IMR-90 (cell line): ENCODE data around the gene PTPRK. TPM values are rescaled to one million over a fixed set of nuclear protein-coding genes. Genes with fewer than 3 reads are reported as not detected.

ENCODE experiments used
- ATAC-seq: fragments of 200-7000 bp; cut with Tn5 transposase; 2 replicates; pipeline ENCODE4 v1.9.1; 2020; ENCODE audit warnings: low read depth, mild to moderate bottlenecking, moderate library complexity
- Bru-seq: library from RNA; stranded (reverse); fragments of 400-500 nt; gene quantifications from one replicate; lab custom pipeline; 2021; lab: Mats Ljungman, UMichigan
- BruChase-seq, 2 experiments: library from RNA; stranded (reverse); fragments of 400-500 nt; gene quantifications; one replicate each; lab custom pipeline; 2021; lab: Mats Ljungman, UMichigan
- BruUV-seq: library from RNA; stranded (reverse); fragments of 400-500 nt; replicated peaks from 2 replicates; lab custom pipeline; 2021; lab: Mats Ljungman, UMichigan
- CTCF ChIA-PET: fragments of 300-600 bp; formaldehyde crosslinking; extraction: SDS; loops from one replicate; lab custom pipeline; 2021; ENCODE audit warnings: antibody characterized with exemption; lab: Yijun Ruan, JAX
- POLR2A ChIA-PET: fragments of 300-600 bp; sonication (Branson Sonifier 250); formaldehyde crosslinking; loops from one replicate; lab custom pipeline; 2022; ENCODE audit warnings: antibody characterized with exemption; ENCODE audit not compliant: unreplicated experiment; lab: Charles Lee
- DNase-seq: peaks from one replicate; pipeline ENCODE4 v3.0.0; 2013
- H2AFZ ChIP-seq: replicated peaks from 2 replicates; pipeline ENCODE3; 2013; ENCODE audit warnings: low read length, mild to moderate bottlenecking; ENCODE audit not compliant: poor library complexity
- H2AK5ac ChIP-seq: 2 replicates; pipeline ENCODE4 v1.6.1; 2013; ENCODE audit warnings: low read depth, low read length, inconsistent platforms
- H2AK9ac ChIP-seq: replicated peaks from 2 replicates; pipeline ENCODE3; 2013; ENCODE audit warnings: mild to moderate bottlenecking, low read depth, low read length, moderate library complexity; ENCODE audit not compliant: poor library complexity
- H2BK120ac ChIP-seq: 2 replicates; pipeline ENCODE4 v1.6.1; 2013; ENCODE audit warnings: low read depth, low read length, inconsistent platforms
- H2BK15ac ChIP-seq: 3 replicates; pipeline ENCODE4 v1.6.1; 2013; ENCODE audit warnings: low read depth, low read length, inconsistent platforms
- H2BK20ac ChIP-seq: 2 replicates; pipeline ENCODE4 v1.6.1; 2013; ENCODE audit warnings: low read depth, mild to moderate bottlenecking, inconsistent platforms, low read length, moderate library complexity
- H2BK5ac ChIP-seq: 2 replicates; pipeline ENCODE4 v1.6.1; 2013; ENCODE audit warnings: mild to moderate bottlenecking, low read depth, low read length, inconsistent platforms; ENCODE audit not compliant: poor library complexity, severe bottlenecking
- H3K14ac ChIP-seq: replicated peaks from 2 replicates; pipeline ENCODE4 v1.6.1; 2013; ENCODE audit warnings: low read depth, low read length, inconsistent platforms
- H3K18ac ChIP-seq: 2 replicates; pipeline ENCODE4 v1.6.1; 2013; ENCODE audit warnings: low read depth, low read length, control low read depth
- H3K23ac ChIP-seq: 2 replicates; pipeline ENCODE4 v1.6.1; 2013; ENCODE audit warnings: low read depth, low read length, inconsistent platforms
- H3K27ac ChIP-seq: 2 replicates; pipeline ENCODE4 v1.5.1; 2013; ENCODE audit warnings: mild to moderate bottlenecking, control low read depth, low read length; ENCODE audit not compliant: insufficient read depth
- H3K27me3 ChIP-seq: 2 replicates; pipeline ENCODE4 v1.6.1; 2013; ENCODE audit warnings: low read length; ENCODE audit not compliant: control insufficient read depth, insufficient read depth
- H3K36me3 ChIP-seq: 2 replicates; pipeline ENCODE4 v1.6.1; 2013; ENCODE audit warnings: low read length, mixed read lengths; ENCODE audit not compliant: control insufficient read depth, insufficient read depth
- H3K4ac ChIP-seq: 2 replicates; pipeline ENCODE4 v1.6.1; 2013; ENCODE audit warnings: low read depth, low read length, inconsistent platforms
- H3K4me1 ChIP-seq: 2 replicates; pipeline ENCODE4 v1.6.1; 2013; ENCODE audit warnings: low read length, mixed read lengths; ENCODE audit not compliant: control insufficient read depth, insufficient read depth
- H3K4me2 ChIP-seq: 2 replicates; pipeline ENCODE4 v1.6.1; 2013; ENCODE audit warnings: low read depth, mild to moderate bottlenecking, control low read depth, low read length, moderate library complexity
- H3K4me3 ChIP-seq: 2 replicates; pipeline ENCODE4 v1.5.1; 2013; ENCODE audit warnings: low read depth, mild to moderate bottlenecking, control low read depth, low read length, moderate library complexity; ENCODE audit not compliant: insufficient read depth
- H3K56ac ChIP-seq: 2 replicates; pipeline ENCODE4 v1.6.1; 2013; ENCODE audit warnings: low read length, inconsistent platforms; ENCODE audit not compliant: insufficient read depth; ENCODE audit errors: extremely low read depth
- H3K79me1 ChIP-seq, 2 experiments: 2 replicates each; pipeline ENCODE4 v1.6.1; 2013; ENCODE audit warnings: low read length in 2 of 2, inconsistent platforms in 1 of 2, low read depth in 1 of 2
- H3K9ac ChIP-seq: 2 replicates; pipeline ENCODE4 v1.6.1; 2013; ENCODE audit warnings: low read depth, low read length, control low read depth
- H3K9me1 ChIP-seq: 2 replicates; pipeline ENCODE4 v1.6.1; 2013; ENCODE audit warnings: low read length, inconsistent platforms; ENCODE audit not compliant: insufficient read depth
- H3K9me3 ChIP-seq: 2 replicates; pipeline ENCODE4 v1.6.1; 2013; ENCODE audit warnings: low read length; ENCODE audit not compliant: control insufficient read depth, insufficient read depth
- H4K20me1 ChIP-seq: 2 replicates; pipeline ENCODE4 v1.6.1; 2013; ENCODE audit warnings: low read length, inconsistent platforms; ENCODE audit not compliant: insufficient read depth
- H4K5ac ChIP-seq: 2 replicates; pipeline ENCODE4 v1.6.1; 2013; ENCODE audit warnings: mild to moderate bottlenecking, low read depth, low read length, control low read depth
- H4K8ac ChIP-seq, 2 experiments: 2 replicates each; pipeline ENCODE4 v1.6.1; 2013; ENCODE audit warnings: low read depth in 2 of 2, low read length in 2 of 2, control low read depth in 1 of 2, inconsistent platforms in 1 of 2
- H4K91ac ChIP-seq: 2 replicates; pipeline ENCODE4 v1.6.1; 2013; ENCODE audit warnings: low read depth, low read length, inconsistent platforms; ENCODE audit not compliant: insufficient read depth
- BHLHE40 ChIP-seq: fragments of 150-350 bp; IDR thresholded peaks from 2 replicates; pipeline ENCODE4 v1.6.1; 2016; ENCODE audit warnings: mild to moderate bottlenecking, low read depth, low read length
- CEBPB ChIP-seq: IDR thresholded peaks from 2 replicates; pipeline ENCODE4 v1.6.1; 2012; ENCODE audit warnings: low read depth, low read length, improper control_type of control experiment
- CHD1 ChIP-seq: IDR thresholded peaks from 2 replicates; pipeline ENCODE4 v1.6.1; 2012; ENCODE audit warnings: low read depth, low read length, improper control_type of control experiment
- CTCF ChIP-seq: conservative IDR thresholded peaks from 2 replicates; pipeline ENCODE4 v1.5.1; 2012; ENCODE audit warnings: mild to moderate bottlenecking, low read depth, low read length, improper control_type of control experiment
- FOS ChIP-seq: fragments of 150-350 bp; IDR thresholded peaks from 2 replicates; pipeline ENCODE4 v1.6.1; 2016; ENCODE audit warnings: low read depth, low read length
- MAFK ChIP-seq: IDR thresholded peaks from 2 replicates; pipeline ENCODE4 v1.6.1; 2012; ENCODE audit warnings: low read depth, low read length, improper control_type of control experiment
- MXI1 ChIP-seq: IDR thresholded peaks from 2 replicates; pipeline ENCODE4 v1.6.1; 2012; ENCODE audit warnings: low read depth, mild to moderate bottlenecking, low read length, moderate library complexity, borderline replicate concordance
- NFE2L2 ChIP-seq: fragments of 150-350 bp; IDR thresholded peaks from 2 replicates; pipeline ENCODE4 v1.6.1; 2016; ENCODE audit warnings: low read depth, mild to moderate bottlenecking, low read length
- POLR2A ChIP-seq: IDR thresholded peaks from 2 replicates; pipeline ENCODE4 v1.6.1; 2012; ENCODE audit warnings: mild to moderate bottlenecking, low read depth, low read length
- RAD21 ChIP-seq: IDR thresholded peaks from 2 replicates; pipeline ENCODE4 v1.6.1; 2012; ENCODE audit warnings: low read length, improper control_type of control experiment
- RCOR1 ChIP-seq: IDR thresholded peaks from 2 replicates; pipeline ENCODE4 v1.6.1; 2012; ENCODE audit warnings: mild to moderate bottlenecking, low read length, improper control_type of control experiment; ENCODE audit not compliant: insufficient replicate concordance
- RFX5 ChIP-seq: IDR thresholded peaks from 2 replicates; pipeline ENCODE4 v1.8.0; 2012; ENCODE audit warnings: low read depth, mild to moderate bottlenecking, low read length, moderate library complexity
- USF2 ChIP-seq: fragments of 150-350 bp; IDR thresholded peaks from 2 replicates; pipeline ENCODE4 v1.6.1; 2017; ENCODE audit warnings: mild to moderate bottlenecking, antibody characterized with exemption, low read length, low read depth
- WGBS, 2 experiments: methylation state at CpG; one replicate each; pipeline versions ENCODE4 v1.1.5 to v1.1.7; 2013; ENCODE audit warnings: missing lambda C conversion rate in 2 of 2; ENCODE audit not compliant: insufficient read length in 1 of 2; ENCODE audit errors: extremely low coverage in 2 of 2; 5-methylcytosine and 5-hydroxymethylcytosine counted together
- dilution Hi-C: fragments of 300-500 bp; cut with HindIII; formaldehyde crosslinking; loops from one replicate; pipeline ENCODE4 v1.14.3; 2018; ENCODE audit warnings: low sequenced_read_pairs; ENCODE audit not compliant: unreplicated experiment
- in situ Hi-C: fragments of 300-500 bp; cut with MboI; formaldehyde crosslinking; loops from 3 replicates; pipeline ENCODE4 v1.14.3; 2019; ENCODE audit warnings: low sequenced_read_pairs, inconsistent platforms, mixed read lengths
- intact Hi-C: fragments of 100-400 bp; cut with micrococcal nuclease; formaldehyde crosslinking; loops from 2 replicates; pipeline ENCODE4 v1.10.0; 2022
- long read RNA-seq: library from polyadenylated mRNA; unstranded; transcript quantifications from one replicate; pipeline ENCODE4 v2.0.0, GENCODE V29; 2021; ENCODE audit not compliant: unreplicated experiment
- polyA plus RNA-seq, 3 experiments: library from polyadenylated mRNA; depleted of rRNA; stranded (reverse); fragments of >200 nt; gene quantifications; 2 replicates each; pipeline ENCODE4 v1.2.3, GENCODE V29; 2012; ENCODE audit warnings: low replicate concordance in 1 of 3
- total RNA-seq: library from RNA; depleted of rRNA; stranded (reverse); fragments of >200 nt; gene quantifications from 2 replicates; pipeline ENCODE4 v1.2.3, GENCODE V29; 2012; rRNA removed

PTPRK gene
- 66.1 and 80.8 TPM in 2 replicates for total RNA-seq
- 14.1 and 18.0 TPM in 2 replicates for polyA plus RNA-seq (2012; rRNA removed)
- 7.3 and 16.2 TPM in 2 replicates for polyA plus RNA-seq (2012; cell fraction: cytosol; rRNA removed)
- 3.5 and 12.9 TPM in 2 replicates for polyA plus RNA-seq (2012; cell fraction: nucleus; rRNA removed; ENCODE audit: low replicate concordance)
- percentile 92 among the genes with signal in this experiment for Bru-seq, nascent RNA
- BruChase-seq, experiment 1, labeled RNA remaining after a 6-hour chase: percentile 66 among the genes with signal in this experiment
- percentile 81 among the genes with signal in this experiment for BruChase-seq, experiment 2, labeled RNA remaining after a 2-hour chase
- long read RNA-seq, full-length matches to known transcripts: 23 of 126 reads
- long read RNA-seq, partial matches to known transcripts: 85 of 126 reads
- long read RNA-seq, other reads (novel, unspliced or antisense): 18 of 126 reads

GRCh38 chr6:128520436-128521281 is at the start of gene PTPRK:
Gene PTPRK (minus strand): TSS chr6:128520599. CDS start chr6:128520358, 241 bp downstream.
- Histone ChIP-seq H3K9me3 (no peaks in the 10 kb centered on the region), H3K9ac (peak within 1 kb of the TSS; percentile 96), H2AFZ (peak within 1 kb of the TSS; percentile 97), H3K56ac (peak within 1 kb of the TSS; percentile 99), H4K20me1 (peaks cover 26% of the 10 kb centered on the region; the same call in 1 of the 2 replicates), H2BK5ac (peak within 1 kb of the TSS; percentile 94), H3K4me1 (peaks cover 5% of the 10 kb centered on the region; the same call in 1 of the 2 replicates), H2BK20ac (peak within 1 kb of the TSS; percentile 80), H3K36me3 (no peaks in the 10 kb centered on the region), H3K14ac (peak within 1 kb of the TSS; percentile 97), H3K27ac (peak within 1 kb of the TSS; percentile 98), H3K79me1 (peaks cover 7 to 33% of the 10 kb centered on the region in 2 experiments), H3K9me1 (no peaks in the 10 kb centered on the region), H3K18ac (peak within 1 kb of the TSS; percentile 90), H2AK5ac (peak within 1 kb of the TSS; percentile 55; the same call in 1 of the 2 replicates), H3K23ac (peak within 1 kb of the TSS; percentile 97), H2AK9ac (peak within 1 kb of the TSS; percentile 98), H3K4ac (peak within 1 kb of the TSS; percentile 95), H4K91ac (peak within 1 kb of the TSS; percentile 92), H3K27me3 (no peaks in the 10 kb centered on the region), H4K8ac (peak within 1 kb of the TSS; percentile 74 to 92), H3K4me2 (peak within 1 kb of the TSS; percentile 96), H2BK15ac (peak within 1 kb of the TSS; percentile 88; the same call in 2 of the 3 replicates), H4K5ac (peak within 1 kb of the TSS; percentile 69), H3K4me3 (peak within 1 kb of the TSS; percentile 93), H2BK120ac (peak within 1 kb of the TSS; percentile 95)
- ATAC-seq (peak; percentile 86), DNase-seq (peak; percentile 91)
- POLR2A ChIA-PET: interaction anchor here (0.6 kb wide), 1 partner anchor 245 kb away, joined by 3 read pairs; no protein-coding TSS in a partner anchor
- intact Hi-C loops (loop anchor here (1.0 to 10.0 kb wide), 6 partner anchors 210 to 1057 kb away; partner anchors contain the start of gene LAMA2), dilution Hi-C loops (no loop called here), in situ Hi-C loops (loop anchor here (10.0 kb wide), 1 partner anchor 204 kb away; no protein-coding TSS in a partner anchor)
- CTCF ChIA-PET: interaction anchor here (0.6 to 1.3 kb wide), 3 partner anchors 150 to 532 kb away, joined by 3 read pairs; no protein-coding TSS in a partner anchor
- BruUV-seq: TSS peak; percentile 88
- 0% methylated on average over 42 of the region's 85 CpGs; no CpG with 5 or more reads in 1 of the 2 experiments for WGBS, 2 experiments
- peak; percentile 90 for TF ChIP-seq POLR2A
- TF ChIP-seq BHLHE40: no peak
- TF ChIP-seq CEBPB: no peak
- no peak for TF ChIP-seq MAFK
- TF ChIP-seq CTCF: peak; percentile 69
- no peak for TF ChIP-seq RCOR1
- no peak for TF ChIP-seq USF2
- TF ChIP-seq RAD21: peak; percentile 53
- TF ChIP-seq MXI1: peak; percentile 54; the same call in 1 of the 2 replicates
- TF ChIP-seq CHD1: no peak
- TF ChIP-seq RFX5: no peak
- no peak for TF ChIP-seq NFE2L2
- no peak for TF ChIP-seq FOS
